T-helper 2 cell treated with Interferon-gamma antibody and Interleukin-4, amounts not matched to agents 5 μg/mL and 100 μg/mL, for 36 hours (primary cell): ENCODE results near the gene TLX3.

Experiments
- DNase-seq: peaks from one replicate; pipeline ENCODE4 v3.0.0; 2021; ENCODE audit warnings: low spot score
- H3K27ac Mint-ChIP-seq: one replicate; pipeline ENCODE4 v1.8.0; 2021; ENCODE audit warnings: mild to moderate bottlenecking, mixed read lengths
- H3K27me3 Mint-ChIP-seq: one replicate; pipeline ENCODE4 v1.8.0; 2021; ENCODE audit warnings: low read depth, mixed read lengths
- H3K36me3 Mint-ChIP-seq: one replicate; pipeline ENCODE4 v1.8.0; 2021; ENCODE audit warnings: low read depth, mixed read lengths
- H3K4me1 Mint-ChIP-seq: one replicate; pipeline ENCODE4 v1.8.0; 2021; ENCODE audit warnings: low read depth, mixed read lengths
- H3K4me3 Mint-ChIP-seq: one replicate; pipeline ENCODE4 v1.8.0; 2022; ENCODE audit warnings: mild to moderate bottlenecking, moderate library complexity, mixed read lengths
- H3K9me3 Mint-ChIP-seq: one replicate; pipeline ENCODE4 v1.8.0; 2021; ENCODE audit warnings: mixed read lengths

The TLX3 gene

DNA sequence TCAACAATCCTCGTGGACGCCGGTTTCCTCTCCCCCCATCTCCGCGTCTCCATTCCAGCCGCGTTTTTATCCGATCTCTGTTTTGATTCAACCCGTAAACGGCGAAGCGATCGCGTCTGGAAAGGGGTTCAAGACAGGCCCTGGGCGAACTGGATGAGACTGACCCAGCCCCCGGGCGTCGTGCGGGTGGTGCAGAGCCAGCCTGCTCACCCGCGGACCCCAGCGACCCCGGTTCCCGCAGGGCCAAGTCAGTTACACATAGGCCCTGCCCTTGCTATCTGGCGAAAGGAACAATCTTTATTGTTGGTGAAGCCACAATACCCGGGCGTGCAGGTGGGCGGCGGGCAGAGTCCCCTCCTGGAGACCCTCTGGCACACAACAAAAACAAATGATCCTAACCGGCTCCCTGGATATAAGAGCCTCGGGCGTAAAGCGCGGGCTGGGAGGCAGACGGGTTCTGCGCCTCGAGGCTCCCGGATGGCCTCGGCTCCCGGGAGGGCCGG lies 1.8 kb downstream of the TLX3 start:
- peak overlapping the region; percentile 78 for H3K27ac Mint-ChIP-seq
- H3K4me3 Mint-ChIP-seq: no peak overlapping the region
- H3K27me3 Mint-ChIP-seq: peaks cover 68% of the 10 kb centered on the region
- no peaks in the 10 kb centered on the region for H3K9me3 Mint-ChIP-seq
- H3K36me3 Mint-ChIP-seq: peaks cover 3% of the 10 kb centered on the region
- DNase-seq: no peak
- peaks cover 9% of the 10 kb centered on the region for H3K4me1 Mint-ChIP-seq

DNA sequence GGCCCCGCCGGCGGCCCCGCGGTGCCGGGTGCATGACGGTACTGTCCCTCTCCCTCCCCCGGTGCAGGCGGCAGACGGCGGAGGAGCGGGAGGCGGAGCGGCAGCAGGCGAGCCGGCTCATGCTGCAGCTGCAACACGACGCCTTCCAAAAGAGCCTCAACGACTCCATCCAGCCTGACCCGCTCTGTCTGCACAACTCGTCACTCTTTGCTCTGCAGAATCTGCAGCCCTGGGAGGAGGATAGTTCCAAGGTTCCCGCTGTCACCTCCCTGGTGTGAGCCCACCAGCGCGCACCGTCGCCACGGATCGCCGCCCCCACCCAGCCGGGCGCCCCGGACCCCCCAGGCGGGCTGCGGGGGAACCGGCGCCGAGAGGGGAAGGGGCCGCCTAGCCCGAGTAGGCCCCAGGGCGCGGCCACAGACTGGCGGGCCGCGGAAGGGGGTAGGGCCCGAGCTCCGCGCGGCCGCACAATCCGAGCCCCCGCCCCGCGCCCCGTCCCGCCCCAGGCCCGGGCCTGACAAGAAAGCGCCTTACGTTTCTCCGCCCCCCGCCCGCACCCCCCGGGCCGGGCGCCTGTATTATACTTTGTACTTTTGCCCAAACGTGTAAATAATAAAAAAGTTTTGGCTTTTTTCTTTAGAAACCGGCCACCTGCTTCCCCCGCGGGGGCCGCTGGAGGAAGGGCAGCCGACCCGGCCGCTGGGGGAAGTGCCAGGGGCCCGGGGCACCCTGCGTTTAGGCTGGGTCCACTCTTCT lies 2.5 kb downstream of the TLX3 start:
- H3K27me3 Mint-ChIP-seq: peaks cover 68% of the 10 kb centered on the region
- H3K4me3 Mint-ChIP-seq: no peak overlapping the region

DNA sequence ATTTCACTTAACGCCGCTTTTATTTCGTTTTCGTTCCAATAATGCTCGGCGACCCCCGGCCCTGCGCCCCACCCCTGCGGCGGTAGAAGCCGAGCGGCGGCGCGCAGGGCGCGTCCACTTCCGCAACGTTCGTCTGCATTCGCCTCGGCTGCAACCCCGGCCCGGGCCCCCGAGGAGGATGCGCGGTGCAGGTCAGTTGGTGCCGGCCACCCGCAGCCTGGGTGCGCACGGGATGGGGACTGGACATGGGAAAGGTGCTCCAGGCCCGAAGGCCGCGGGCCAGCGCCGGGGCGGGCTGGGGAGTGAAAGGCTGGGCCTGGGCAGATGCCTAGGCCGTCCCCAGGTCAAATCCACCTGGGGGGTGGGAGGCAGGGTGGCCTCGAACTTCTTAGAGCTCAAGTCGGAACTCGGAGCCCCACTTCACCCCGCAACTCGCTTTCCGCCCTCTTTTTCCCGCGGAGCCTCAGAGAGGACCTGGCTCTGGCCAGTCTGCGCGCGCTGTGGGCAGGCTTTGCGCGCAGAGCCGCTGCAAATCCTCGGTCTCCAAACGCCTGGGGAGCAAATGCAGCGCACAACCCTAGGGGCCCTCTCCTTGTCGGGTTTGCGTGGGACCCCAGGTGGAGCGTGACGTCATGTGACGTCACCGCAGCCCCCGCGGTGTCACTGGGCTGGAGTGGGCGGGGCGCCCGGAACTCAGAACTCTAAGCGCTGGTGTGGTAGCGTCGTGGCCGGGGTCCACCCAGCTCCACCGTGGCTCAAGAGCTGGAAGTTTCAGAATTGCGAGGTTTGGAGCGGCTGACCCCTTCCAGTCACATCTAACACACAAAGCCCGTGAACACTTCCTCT lies 3.3 kb downstream of the TLX3 start:
- Mint-ChIP-seq H3K4me1 (peaks cover 11% of the 10 kb centered on the region), H3K4me3 (peak overlapping the region; percentile 48), H3K27me3 (peaks cover 70% of the 10 kb centered on the region), H3K36me3 (peaks cover 3% of the 10 kb centered on the region), H3K27ac (peak overlapping the region; percentile 85), H3K9me3 (no peaks in the 10 kb centered on the region)
- no peak for DNase-seq

More for the DNA sequence above, 2.5 kb downstream of the TLX3 start:
- no peak for DNase-seq
- Mint-ChIP-seq H3K27ac (no peak overlapping the region), H3K4me1 (peaks cover 11% of the 10 kb centered on the region), H3K9me3 (no peaks in the 10 kb centered on the region), H3K36me3 (peaks cover 3% of the 10 kb centered on the region)

DNA sequence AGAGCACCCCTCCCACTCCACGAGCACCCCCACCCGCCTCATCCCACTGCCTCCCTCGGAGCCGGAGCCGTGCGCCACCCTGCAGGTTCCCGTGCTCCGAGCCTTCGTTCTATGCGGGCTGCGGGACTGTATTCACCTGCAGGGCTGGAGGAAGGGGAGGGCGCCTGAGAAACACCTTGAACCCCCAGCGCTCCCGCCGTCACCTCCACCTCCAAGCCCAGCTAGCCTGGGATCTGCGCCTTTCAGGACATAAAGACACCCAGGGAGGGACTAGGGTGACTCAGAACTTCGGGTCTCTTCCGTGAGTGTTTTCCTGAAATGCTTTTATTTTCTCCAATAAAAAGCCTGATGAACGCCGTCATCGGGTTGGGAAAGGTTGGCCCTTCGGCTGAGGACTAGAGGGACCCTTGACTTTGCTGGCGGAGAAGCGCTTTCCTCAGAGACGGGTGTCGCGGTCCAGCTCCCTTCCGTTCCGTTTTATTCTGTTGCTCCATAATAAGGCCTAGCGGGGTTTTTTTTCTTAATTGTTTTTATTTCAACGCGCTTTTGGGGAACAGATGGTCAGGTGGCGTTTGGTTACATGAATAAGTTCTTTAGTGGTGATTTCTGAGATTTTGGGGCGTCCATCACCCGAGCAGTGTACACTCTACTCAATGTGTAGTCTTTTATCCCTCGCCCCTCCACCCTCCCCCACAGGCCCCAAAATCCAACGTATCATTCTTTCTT lies 4.6 kb downstream of the TLX3 start:
- no peaks in the 10 kb centered on the region for H3K9me3 Mint-ChIP-seq
- H3K4me3 Mint-ChIP-seq: no peak overlapping the region
- peaks cover 11% of the 10 kb centered on the region for H3K4me1 Mint-ChIP-seq
- H3K36me3 Mint-ChIP-seq: peaks cover 3% of the 10 kb centered on the region
- H3K27ac Mint-ChIP-seq: peak overlapping the region; percentile 52
- H3K27me3 Mint-ChIP-seq: peaks cover 72% of the 10 kb centered on the region
- DNase-seq: no peak

DNA sequence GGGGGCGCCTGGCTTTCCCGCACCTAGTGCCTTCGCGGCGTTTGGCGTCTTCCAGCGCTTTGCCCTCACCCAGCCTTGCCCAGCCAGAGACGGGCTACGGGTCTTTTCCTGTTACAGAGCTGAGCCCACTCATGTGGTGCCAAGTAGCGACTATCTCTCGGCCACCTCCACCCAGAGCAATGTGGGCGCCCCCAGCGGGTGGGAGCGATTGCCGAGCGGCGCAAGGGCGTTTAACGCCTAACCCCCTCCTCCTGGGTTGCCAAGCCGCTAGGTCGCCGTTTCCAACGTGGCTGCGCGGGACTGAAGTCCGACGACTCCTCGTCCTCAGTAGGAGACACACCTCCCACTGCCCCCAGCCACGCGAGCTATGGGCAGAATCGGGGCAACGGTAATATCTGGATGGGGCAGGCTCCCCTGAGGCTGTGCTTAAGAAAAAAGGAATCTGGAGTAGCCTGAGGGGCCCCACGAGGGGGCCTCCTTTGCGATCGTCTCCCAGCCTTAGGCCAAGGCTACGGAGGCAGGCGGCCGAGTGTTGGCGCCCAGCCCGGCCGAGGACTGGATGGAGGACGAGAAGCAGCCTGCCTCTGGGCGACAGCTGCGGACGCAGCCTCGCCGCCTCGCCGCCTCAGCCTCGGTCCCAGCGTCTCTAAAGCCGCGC lies 5.8 kb downstream of the TLX3 start:
- peaks cover 76% of the 10 kb centered on the region for H3K27me3 Mint-ChIP-seq
- peaks cover 11% of the 10 kb centered on the region for H3K4me1 Mint-ChIP-seq
- no peaks in the 10 kb centered on the region for H3K9me3 Mint-ChIP-seq
- no peak overlapping the region for H3K4me3 Mint-ChIP-seq
- H3K27ac Mint-ChIP-seq: no peak overlapping the region
- no peak for DNase-seq
- H3K36me3 Mint-ChIP-seq: peaks cover 3% of the 10 kb centered on the region

DNA sequence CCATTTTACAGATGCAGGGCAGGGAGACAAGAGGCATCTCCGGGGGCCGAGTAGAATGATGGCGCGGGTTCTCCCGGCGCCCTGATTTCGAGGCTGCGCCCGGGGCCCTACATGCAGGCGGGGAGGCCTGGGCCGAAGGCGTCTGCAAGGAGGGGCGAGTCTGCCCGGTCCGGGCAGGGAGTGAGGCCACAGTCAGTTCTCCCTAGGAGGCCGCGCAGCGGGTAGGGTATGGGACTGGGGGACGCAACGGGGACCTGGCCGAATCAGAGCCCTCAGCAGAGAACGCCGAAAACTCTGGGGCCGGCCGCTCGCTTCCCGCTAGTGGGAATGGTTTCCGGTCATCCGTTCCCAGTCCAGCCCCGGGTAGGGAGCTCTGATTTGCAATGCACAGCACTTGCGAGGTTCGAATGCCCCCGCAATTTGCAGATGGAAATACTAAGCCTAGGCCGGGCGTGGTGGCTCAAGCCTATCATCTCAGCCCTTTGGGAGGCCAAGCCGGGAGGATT lies 6.4 kb downstream of the TLX3 start:
- H3K9me3 Mint-ChIP-seq: no peaks in the 10 kb centered on the region

DNA sequence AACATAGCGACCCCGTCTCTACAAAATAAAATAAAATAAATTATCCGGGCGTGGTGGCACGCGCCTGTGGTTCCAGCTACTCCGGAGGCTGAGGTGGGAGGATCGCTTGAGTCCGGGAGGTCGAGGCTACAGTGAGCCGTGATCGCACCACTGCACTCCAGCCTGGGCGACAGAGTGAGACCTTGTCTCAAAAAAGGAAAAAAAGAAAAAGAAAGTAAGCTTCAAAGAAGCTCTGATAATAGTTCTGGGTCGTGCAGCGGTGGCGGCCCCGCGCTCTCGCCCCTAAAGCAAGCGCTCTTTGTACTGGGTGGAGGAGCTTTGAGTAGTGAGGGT lies 6.8 kb downstream of the TLX3 start:
- Mint-ChIP-seq H3K4me1 (peaks cover 11% of the 10 kb centered on the region), H3K36me3 (peaks cover 3% of the 10 kb centered on the region), H3K4me3 (no peak overlapping the region), H3K27me3 (peaks cover 72% of the 10 kb centered on the region), H3K27ac (no peak overlapping the region), H3K9me3 (no peaks in the 10 kb centered on the region)
- DNase-seq: no peak

More for the DNA sequence above, 6.4 kb downstream of the TLX3 start:
- Mint-ChIP-seq H3K4me3 (no peak overlapping the region), H3K27me3 (peaks cover 74% of the 10 kb centered on the region), H3K4me1 (peaks cover 11% of the 10 kb centered on the region), H3K27ac (no peak overlapping the region), H3K36me3 (peaks cover 3% of the 10 kb centered on the region)
- DNase-seq: no peak

DNA sequence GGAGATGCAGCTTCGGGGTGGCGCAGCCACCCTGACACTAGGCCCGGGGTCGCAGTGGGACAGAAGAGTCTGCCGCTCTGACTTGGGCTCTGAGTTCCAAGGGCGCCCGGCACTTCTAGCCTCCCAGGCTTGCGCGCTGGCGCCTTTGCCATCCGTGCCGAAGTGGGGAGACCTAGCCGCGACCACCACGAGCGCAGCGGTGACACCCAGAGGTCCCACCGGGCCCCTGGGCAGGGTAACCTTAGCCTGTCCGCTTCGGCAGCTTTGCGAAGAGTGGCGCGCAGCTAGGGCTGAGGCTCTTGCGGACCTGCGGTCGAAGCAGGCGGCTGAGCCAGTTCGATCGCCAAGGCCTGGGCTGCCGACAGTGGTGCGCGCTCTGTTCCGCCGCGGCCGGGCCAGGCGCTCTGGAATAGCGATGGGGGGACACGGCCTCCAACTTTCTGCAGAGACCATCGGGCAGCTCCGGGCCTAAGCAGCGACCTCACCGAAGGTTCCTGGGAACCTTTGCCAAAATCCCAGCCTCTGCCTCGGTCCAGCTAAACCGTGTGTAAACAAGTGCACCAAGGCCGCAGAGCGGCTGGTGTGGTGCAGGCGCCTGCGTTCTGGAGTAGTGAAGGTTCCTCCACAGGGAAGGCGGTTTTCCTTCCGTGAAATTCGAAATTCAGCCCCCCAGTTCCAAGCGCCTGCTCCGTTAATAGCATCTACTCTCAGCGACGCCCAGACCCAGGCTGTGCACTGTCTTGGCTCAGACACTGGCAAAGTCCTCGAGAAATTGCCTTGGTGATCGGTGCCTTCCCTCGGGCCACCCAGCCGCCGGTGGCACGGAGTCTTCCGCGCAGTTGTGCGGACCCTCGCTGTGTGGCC lies 7.4 kb downstream of the TLX3 start:
- Mint-ChIP-seq H3K4me1 (peaks cover 11% of the 10 kb centered on the region), H3K36me3 (peaks cover 3% of the 10 kb centered on the region), H3K4me3 (no peak overlapping the region), H3K27me3 (peaks cover 76% of the 10 kb centered on the region), H3K9me3 (no peaks in the 10 kb centered on the region), H3K27ac (no peak overlapping the region)
- no peak for DNase-seq

DNA sequence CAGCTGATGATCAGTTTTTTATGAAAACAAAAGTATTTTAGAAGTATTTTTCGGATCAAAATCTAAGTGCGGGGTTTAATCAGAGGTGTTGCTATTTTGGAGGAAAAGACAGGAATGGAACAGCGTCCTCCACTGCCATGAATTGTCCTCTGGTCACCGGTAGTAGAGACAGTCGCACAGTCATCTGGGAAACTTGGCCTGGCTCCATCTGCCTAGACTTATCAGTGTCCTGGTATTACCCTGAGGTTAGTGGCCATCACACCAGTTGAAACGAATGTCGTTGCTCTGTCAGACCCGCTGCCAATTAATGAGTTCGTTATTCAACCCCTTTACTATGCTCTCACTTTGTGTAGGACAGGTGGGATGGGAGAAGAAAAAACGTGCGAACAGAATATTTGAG lies 8.2 kb downstream of the TLX3 start:
- Mint-ChIP-seq H3K4me3 (no peak overlapping the region), H3K9me3 (no peaks in the 10 kb centered on the region), H3K27ac (no peak overlapping the region), H3K4me1 (peaks cover 11% of the 10 kb centered on the region), H3K27me3 (peaks cover 80% of the 10 kb centered on the region), H3K36me3 (peaks cover 3% of the 10 kb centered on the region)
- DNase-seq: no peak

DNA sequence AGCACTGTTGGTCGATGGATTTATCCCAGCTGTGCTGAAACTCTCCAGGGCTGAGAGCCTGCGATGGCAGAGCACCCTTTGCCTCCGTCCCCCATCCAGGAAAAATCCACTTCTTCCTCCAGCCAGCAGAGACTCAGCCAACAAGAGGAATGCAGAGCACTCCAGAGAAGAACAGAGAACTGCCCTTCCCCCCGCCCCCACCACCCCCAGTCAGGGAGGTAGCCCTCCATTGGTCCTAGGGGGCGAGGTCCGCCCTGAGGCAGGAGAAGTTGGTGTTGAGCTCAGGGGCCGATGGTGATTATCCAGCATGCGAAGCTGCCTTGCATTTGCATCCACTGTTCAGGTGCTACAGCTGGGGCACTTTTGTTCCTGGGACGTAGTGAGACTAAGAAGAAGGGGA lies 9.0 kb downstream of the TLX3 start:
- Mint-ChIP-seq H3K4me1 (peaks cover 8% of the 10 kb centered on the region), H3K27ac (no peak overlapping the region), H3K36me3 (peaks cover under 1% of the 10 kb centered on the region), H3K27me3 (peaks cover 79% of the 10 kb centered on the region), H3K9me3 (no peaks in the 10 kb centered on the region), H3K4me3 (no peak overlapping the region)
- DNase-seq: no peak

DNA sequence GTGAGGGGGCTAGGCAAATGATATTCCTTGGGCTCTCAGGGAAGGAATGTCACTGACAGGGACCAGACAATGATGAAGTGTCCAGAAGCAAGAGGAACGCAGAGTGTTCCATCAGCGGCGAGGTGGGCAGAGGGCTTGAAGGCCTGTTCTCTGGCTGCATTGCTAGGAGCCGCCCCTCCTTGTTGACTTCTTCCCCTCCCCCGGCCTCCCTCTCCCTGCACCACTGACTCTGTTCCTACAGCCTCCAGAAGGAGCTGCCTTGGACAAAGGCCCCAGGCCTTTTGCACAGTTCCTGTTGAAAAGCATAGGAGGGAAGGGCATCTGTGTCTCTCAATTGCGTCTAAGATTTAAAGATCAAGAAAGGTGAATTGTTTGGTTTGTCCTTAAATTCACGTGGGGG lies 12.4 kb downstream of the TLX3 start:
- H3K27ac Mint-ChIP-seq: no peak overlapping the region
- H3K4me1 Mint-ChIP-seq: no peaks in the 10 kb centered on the region
- H3K9me3 Mint-ChIP-seq: no peaks in the 10 kb centered on the region
- no peak for DNase-seq
- peaks cover 70% of the 10 kb centered on the region for H3K27me3 Mint-ChIP-seq
- no peaks in the 10 kb centered on the region for H3K36me3 Mint-ChIP-seq
- H3K4me3 Mint-ChIP-seq: no peak overlapping the region

DNA sequence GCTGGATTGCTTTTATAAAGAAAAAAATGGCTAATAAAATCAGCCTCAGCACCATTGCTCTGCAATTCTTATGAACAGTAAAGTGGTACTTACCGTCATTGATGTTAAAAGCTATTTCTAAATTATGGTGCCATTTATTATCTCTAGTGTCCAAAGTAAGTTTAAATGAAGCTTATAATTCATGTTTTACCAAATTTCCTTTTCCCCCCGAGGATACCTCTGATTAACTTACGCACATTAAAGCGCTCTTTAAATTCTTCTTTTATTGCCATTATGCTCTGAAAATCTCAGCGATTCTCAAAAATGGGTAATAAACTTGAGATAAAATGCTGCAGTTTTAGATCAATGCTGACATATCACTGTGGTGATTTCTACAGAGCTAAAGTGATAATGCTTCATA lies 13.5 kb downstream of the TLX3 start:
- Mint-ChIP-seq H3K36me3 (no peaks in the 10 kb centered on the region), H3K27ac (no peak overlapping the region), H3K9me3 (no peaks in the 10 kb centered on the region), H3K4me3 (no peak overlapping the region), H3K27me3 (peaks cover 69% of the 10 kb centered on the region), H3K4me1 (no peaks in the 10 kb centered on the region)
- no peak for DNase-seq

DNA sequence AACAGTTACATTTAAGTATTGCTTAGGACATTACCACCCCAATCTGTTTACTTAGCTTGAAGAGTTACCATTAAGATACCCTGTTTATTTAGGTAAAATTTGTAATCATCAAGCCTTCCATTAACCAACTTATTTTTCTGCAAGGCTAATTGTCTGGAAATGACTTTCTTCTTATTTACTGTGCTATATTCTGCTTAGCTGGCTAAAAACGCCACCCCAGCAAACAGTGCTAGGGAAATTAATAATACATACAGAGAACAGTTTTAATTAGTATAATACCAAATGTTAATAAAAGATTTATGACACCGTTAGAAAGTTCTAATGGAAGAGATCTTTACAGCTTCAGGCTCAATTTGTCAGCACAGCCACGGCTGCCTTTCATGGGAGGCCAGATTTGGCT lies 14.0 kb downstream of the TLX3 start:
- Mint-ChIP-seq H3K4me3 (no peak overlapping the region), H3K4me1 (no peaks in the 10 kb centered on the region)

More for the DNA sequence above, 14.0 kb downstream of the TLX3 start:
- Mint-ChIP-seq H3K27me3 (peaks cover 69% of the 10 kb centered on the region), H3K9me3 (no peaks in the 10 kb centered on the region), H3K36me3 (no peaks in the 10 kb centered on the region), H3K27ac (no peak overlapping the region)
- DNase-seq: no peak
